Anterior cingulate cortex (tissue), 58 donors: ENCODE measurements around the gene TMEM131L.
"Not testable (repeated sequence)": the region's sequence is repeated elsewhere in the genome, so short reads cannot be mapped to it uniquely, and the experiment has no call there.

Experiments used
- DNase-seq, 58 donors: peaks; one replicate each; lab custom pipeline; 2025; lab: John Stamatoyannopoulos, UW

TMEM131L gene

DNA sequence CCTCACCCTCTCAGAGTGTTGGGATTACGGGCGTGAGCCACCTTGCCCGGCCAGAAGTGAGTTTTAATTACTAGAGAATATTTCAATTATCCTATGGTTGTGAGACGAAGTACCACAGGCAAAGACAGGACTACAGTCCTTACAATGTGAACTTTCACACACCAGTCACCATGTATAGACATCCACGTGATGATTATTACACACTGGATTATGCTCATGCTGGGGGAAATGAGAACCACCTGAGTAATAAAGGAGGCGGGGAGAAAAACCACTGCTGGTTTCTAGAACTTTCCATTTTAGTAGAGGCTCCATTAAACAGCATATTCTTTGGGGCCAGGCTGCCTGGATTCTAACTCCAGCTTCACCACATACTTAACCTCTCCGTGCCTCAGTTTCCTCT is 175.4 kb downstream of the TMEM131L start:
- no peak for DNase-seq

DNA sequence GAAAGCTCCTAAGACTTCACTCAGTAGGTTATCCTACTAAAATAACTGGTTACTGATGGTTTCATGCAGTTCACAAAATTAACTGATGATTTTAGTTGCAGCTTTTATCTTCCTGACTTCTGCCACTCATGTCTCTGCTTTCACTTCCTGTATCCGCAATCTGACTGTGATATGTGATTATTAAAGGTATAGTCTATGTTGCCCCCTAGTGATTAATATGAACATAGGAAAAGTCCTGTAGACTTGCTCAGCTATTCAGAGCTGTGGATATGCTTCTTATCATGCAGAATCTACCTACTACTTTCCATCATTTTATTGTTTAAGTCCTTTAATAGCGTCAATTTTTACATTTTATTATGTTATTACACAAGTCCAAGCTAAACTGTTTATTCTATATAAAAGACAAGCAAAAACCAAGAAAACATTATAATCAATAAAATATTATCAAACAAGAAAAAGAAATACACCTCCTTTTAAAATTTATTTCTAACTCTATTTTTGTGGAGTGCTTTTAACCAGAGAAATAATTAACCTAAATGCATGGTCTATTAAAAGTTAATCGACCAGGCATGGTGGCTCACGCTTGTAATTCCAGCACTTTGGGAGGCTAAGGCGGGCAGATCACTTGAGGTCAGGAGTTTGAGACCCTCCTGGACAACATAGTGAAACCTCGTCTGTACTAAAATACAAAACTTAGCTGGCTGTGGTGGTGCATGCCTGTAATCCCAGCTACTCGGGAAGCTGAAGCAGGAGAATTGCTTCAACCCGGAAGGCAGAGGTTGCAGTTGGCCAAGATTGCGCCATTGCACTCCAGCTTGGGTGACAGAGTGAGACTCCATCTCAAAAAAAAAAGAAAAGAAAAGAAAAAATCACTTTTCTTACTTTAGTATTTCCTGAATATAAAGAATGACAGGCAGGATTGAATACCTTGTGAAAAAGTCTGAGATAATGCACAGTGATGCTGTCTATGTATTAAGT is 177.5 kb downstream of the TMEM131L start:
- DNase-seq: no peak

DNA sequence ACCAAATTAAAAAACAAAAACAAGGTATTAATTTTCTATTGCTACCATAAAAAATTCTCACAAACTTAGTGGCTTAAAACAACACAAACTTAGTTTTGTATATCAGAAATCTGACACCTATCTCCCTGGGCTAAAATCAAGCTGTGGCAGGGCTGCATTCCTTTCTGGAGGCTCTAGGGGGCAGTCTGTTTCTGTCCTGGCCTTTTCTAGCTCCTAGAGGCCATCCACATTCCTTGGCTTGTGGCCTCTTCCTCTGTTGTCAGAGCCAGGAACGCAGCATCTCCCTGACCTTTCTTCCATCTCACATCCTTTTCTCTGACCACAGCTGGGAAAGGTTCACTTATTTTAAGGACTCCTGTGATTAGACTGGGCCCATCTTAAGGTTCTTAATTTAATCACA is 179.0 kb downstream of the TMEM131L start:
- no peak for DNase-seq

DNA sequence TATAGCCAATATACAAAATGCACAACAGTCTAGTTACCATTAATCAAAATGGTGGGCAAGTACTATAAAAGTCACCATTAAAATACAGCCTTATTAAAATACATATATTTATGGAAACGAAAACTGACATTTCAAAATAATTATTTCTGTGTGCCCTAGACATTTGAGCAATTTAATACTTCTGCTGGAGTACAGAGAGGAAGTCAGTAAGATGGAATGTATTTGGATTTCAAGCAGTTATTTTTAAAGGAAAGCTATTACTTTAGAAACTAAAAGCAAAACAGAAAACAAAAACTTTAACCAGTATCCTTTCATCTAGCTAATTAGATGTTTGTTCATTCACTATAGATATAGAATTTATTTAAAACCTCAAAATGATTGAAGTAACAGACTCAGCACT is 180.1 kb downstream of the TMEM131L start:
- no peak for DNase-seq

DNA sequence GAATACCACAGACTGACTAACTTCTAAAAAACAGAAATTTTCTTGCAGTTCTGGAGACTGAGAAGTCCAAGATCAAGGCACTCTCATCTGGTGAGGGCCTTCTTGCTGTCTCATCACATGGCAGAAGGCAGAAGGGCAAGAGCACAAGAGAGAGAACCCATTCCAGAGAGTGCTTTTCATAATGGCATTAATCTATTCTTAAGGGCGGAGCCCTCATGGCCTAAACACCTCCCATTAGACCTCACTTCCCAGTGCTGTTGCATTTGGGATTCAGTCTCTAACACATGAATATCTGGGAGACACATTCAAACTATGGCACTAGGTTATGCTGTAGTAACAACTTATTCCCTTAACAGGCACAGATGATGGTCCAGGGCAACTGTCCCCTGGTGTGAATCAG is 180.8 kb downstream of the TMEM131L start:
- DNase-seq: no peak

DNA sequence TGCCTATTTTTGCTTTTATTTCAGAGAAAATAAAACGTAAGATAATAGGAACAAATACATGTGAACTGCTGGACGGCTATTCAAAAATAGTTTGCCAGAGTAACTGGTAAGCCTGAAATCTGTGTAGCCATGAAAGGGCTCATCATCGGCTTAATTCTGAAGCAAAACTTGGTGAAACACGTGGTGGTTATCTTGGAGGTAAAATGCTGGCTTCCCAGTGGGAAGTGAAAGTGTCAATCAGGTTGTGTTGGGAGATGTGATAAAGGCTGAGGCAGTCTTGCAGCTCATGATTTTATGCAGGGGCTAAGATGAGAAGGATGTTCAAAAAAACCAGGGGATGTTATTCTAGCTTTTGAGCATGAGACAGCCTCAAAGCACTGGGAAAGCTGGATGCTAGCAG is 181.8 kb downstream of the TMEM131L start:
- DNase-seq: no peak

DNA sequence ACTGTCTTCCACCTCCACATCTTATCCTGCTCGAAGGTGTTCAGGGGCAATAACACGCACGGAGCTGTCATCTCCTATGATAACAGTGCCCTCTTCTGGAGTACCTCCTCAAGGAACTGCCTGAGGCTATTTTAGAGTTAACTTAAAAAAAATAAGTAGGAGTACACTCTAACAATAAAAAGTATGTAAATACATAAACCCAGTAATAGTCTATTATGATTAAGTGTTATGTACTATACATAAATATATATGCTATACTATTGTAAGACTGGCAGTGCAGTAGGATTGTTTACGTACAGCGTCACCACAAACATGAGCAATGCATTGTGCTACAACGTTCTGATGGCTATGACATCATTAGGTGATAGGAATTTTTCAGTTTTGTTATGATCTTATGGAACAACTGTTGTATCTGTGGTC is 183.4 kb downstream of the TMEM131L start:
- no peak for DNase-seq

DNA sequence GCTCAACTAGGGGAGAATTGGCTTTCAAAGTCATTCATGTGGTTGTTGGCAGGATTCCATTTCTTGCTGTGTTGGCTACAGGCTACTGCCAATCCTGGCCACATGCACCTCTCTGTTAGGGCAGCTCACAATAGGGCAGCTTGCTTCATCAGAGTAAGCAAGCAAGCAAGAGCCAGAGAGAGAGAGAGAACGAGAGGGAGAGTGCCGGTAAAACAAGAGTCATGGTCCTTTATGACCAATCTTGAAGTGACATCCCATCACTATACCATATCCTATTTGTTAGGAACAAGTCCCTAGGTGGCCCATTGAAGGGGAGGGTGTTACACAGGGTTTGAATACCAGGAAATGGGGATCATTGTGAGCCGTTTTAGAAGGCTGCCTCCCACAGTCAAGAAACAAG is 185.0 kb downstream of the TMEM131L start:
- DNase-seq: peak in 17 of 58 donors; percentile 8 to 50 (median 23)

DNA sequence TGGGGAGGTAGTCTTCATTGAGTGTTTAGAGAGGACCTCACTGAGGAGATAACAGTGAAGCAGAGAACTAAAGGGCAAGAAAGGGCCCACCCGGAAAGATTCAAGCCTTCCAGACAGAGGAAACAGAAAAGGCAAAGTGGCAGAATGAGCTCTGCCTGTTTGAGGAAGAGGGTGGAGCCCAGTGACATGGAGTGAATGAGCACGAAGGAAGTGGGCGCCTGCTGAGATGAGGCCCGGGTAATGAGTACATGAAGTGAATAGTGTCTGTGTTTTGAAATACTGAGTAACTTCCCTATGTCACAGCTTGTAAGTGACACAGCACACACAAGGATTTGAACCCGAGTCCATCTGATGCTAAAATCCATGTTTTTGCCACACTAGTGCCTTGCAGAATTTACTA is 185.4 kb downstream of the TMEM131L start:
- peak in 18 of 58 donors; percentile 2 to 55 (median 16) for DNase-seq

DNA sequence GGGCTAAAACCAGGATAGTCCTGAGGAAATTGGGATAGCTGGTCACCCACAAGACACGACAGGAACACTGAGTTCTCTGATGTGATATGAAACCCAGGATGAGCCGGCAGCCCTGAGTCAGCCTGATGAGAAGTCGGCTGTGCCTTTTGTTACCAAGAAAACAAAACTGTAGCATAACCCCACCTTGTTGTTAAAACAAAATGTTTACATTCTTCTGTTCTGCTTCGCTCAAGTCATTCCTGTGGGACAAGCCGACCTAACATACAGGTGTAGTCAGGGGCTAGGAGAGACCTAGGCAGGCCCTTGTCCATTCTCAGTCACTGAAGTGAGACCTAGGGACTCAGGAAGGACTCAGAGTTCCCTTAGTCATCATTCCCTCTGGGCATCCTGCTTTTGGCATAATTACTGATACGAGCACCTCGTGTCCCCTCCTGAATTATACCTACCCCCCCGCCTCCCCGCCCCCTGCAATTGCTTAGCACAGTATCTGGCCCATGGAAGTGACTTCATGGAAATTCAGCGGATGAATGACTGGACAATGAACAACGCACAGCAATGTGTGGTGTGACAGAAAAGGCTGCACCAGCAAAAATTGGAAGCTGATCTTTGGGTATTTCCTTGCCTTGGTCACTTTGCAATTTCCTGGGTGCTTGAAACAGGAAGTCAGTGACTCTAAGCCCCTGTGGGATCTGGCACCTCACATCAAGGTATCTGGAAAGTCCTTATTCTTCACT is 186.1 kb downstream of the TMEM131L start:
- peak in 5 of 58 donors; percentile 3 to 47 (median 22) for DNase-seq

DNA sequence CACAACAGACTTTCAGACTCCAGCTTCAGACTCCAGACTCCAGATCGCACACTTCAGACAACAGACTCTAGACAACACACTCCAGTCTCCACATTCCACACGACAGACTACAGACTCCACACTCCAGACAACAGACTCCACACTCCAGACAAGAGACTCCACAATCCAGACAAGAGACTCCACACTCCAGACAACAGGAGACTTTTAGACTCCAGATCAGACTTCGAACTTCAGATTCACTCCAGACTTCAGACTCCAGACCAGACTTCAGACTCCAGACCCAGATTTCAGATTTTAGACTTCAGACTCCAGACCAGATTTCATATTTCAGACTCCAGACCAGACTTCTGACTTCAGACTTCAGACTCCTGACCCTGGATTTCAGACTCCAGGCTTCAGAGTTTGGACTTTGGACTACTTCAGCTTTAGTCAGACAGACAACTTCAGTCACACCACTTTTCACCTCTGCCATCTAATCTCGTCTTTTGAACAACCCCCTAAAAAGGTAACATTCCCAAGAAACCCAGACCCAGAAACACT is 188.9 kb downstream of the TMEM131L start:
- DNase-seq: no peak

DNA sequence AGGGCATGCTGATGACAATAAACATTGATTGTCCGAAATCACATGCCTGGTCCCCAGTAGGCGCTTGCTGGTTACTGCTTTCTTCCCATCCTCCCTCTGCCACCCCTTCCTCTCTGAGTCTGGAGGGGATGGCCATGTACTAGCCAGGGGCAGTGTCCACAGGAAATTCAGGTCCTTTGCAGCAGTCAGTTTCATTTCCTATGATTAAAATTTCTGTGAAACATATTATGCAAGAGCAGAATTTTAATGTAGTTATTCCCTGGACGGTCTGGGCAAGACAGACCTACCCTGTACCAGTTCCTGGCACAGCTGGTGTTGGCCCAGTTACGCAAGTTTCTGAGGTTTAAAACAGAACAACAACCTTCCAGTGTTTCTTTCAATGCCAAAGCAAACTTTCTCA is 189.8 kb downstream of the TMEM131L start:
- DNase-seq: peak in 17 of 58 donors; percentile 3 to 67 (median 20)

DNA sequence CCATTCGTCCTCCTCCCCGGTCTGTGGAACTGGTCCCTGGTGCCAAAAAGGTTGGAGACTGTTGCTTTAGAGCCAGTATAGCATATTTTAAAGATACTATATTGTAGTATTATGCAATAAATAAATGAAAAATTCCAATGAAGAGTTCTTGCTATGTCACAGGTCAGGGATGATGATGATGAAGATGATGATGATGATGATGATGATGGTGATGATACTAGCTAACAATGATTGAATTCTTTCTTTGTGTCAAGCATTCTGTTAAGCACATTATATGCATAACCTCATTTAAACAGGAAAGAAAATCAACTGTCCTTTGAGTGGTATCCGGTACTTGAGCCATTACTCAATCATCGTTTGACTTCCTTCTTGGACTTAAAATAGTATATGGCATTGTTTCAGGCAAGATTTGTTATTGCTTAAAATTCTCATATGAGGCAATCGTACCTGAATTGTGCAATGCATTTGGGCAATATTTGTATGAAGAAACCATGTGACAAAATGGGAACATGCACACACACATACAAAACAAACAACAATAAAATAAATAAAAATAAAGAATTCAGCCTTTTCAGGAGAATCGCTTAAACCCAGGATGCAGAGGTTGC is 195.2 kb downstream of the TMEM131L start:
- no peak for DNase-seq

DNA sequence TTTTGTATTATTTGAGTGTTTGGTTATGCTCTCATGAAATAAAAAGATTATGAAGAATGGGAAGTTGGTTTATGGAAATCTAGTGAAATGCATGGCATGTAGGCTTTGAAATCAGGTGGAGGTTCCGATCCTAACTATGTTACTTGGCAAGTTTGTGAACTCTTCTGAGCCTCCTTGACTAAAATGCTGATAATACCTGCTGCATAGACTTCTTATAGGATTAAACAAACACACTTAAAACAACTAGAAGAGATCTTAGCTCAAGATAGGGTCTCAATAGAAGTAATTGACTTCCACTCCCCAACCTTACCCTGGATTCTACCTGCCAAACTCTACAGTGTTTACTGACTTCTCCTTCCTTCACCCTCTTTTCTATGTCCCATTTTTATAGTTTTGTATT is 195.7 kb downstream of the TMEM131L start:
- no peak for DNase-seq

DNA sequence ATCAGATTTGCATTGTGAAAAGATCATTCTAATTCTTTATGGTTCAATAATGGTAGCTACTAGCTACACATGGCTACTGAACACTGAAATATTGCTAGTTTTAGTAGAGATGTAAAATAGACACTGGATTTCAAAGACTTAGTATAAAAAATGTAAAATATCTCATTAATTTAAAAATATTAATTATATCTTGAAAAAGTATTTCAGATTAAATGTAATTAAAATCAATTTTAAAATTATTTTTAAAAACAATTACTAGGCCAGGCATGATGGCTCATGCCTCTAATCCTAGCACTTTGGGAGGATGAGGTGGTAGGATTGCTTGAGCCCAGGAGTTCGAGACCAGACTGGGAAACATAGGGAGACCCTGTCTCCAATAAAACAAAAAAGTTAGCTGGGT is 197.5 kb downstream of the TMEM131L start:
- DNase-seq: no peak

DNA sequence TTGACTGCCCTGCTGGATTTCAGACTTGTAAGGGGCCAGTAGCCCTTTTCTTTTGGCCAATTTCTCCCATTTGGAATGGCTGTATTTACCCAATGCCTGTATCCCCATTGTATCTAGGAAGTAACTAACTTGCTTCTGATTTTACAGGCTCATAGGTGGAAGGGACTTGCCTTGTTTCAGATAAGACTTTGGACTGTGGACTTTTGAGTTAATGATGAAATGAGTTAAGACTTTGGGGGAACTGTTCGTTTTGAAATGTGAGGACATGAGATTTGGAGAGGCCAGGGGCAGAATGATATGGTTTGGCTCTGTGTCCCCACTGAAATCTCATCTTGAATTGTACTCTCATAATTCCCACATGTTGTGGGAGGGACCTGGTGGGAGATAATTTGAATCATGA is 200.3 kb downstream of the TMEM131L start:
- not testable (repeated sequence) for DNase-seq

DNA sequence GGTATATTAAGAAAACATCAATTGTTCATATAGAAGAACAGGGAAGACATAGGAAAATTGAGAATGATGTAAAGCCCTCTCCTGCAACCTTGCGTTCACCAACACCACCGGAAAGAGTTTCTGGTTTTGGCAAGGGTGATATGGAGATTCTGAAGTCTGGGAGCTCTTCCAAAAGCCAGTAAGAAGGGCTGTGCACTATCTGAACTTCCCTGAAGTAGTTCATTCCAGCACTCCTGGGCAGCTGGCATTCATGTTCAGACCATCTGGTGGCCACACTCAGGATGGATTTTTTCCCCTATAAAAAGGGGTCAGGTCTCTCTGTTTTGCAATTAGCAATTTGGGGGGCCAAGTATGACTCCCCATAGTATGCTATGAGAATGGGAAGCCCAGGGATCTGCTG is 202.5 kb downstream of the TMEM131L start:
- no peak for DNase-seq

DNA sequence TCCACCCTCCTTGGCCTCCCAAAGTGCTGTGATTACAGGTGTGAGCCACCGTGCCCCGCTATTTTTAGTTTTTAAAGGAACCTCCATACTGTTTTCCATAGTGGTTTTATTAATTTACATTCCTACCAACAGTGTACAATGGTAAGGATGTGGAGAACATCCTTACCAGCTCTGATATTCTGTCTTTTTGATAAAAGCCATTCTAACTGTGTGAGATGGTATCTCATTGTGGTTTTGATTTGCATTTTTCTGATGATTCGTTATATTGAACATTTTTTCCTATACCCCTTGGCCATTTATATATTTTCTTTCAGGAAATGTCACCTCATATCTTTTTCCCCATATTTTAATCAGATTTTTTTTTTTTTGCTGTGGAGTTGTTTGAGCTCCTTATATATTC is 203.7 kb downstream of the TMEM131L start:
- DNase-seq: no peak

DNA sequence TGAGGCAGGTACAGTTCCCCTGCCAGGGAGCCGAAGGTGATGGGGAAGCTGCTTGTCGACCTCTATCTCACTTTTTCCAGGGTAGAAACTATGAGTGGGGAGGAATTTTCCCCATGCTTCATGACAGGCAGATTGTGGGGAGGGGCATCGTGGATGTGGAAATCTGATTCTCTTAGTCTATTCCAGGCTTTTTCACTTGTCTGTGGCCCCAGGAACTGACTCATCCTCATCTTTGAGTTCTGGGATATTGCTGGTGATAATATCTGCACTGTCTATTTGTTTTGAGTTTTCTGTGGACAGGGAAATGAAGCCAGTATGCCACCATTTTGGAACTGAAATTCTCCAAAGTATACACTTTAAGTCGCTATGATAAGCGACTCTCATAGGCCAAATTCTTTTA is 210.3 kb downstream of the TMEM131L start:
- no peak for DNase-seq

DNA sequence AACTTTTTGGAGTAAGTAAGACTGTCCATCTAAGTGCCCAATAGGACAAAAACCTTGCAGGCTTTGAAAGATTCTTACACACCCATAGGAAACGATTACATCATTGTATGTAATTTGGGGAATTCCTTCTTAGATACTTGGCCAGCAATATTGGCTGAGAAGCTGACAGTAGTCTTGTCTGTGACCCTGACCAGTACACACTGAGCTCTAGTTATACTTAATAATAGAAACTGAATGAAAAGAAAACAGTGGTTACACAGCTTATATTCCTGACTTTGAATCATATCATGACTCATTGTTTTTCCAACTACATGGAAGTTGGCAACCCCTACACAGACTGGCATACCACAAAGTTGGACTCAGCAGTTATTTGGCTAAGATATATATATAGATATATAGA is 210.8 kb downstream of the TMEM131L start:
- no peak for DNase-seq

DNA sequence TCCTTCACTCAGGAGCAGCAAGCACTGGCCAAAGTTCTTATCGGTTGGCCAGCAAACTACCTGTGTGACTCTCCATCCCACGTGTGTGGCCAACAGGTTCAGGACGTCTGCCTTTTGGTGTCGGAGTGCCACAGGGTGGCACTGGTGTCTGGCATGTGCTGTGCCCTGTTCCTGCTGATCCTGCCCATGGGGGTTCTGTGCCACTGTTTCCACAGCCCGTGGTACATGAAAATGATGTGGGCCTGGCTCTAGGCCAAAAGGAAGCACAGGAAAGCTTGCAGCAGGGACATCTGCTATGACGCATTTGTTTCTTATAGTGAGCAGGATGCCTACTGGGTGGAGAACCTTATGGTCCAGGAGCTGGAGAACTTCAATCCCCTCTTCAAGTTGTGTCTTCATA is 213.3 kb downstream of the TMEM131L start:
- DNase-seq: no peak
